HepG2 (cell line): ENCODE measurements around the gene KPNB1. TPM values are rescaled to one million over a fixed set of nuclear protein-coding genes. Genes with fewer than 3 reads are reported as not detected.

Experiments
- AGO2 ChIP-seq: fragments of 200-400 bp; formaldehyde crosslinking; optimal IDR thresholded peaks from 2 replicates; pipeline ENCODE3; 2017; ENCODE audit warnings: mild to moderate bottlenecking, low read depth, low read length, moderate library complexity
- AHR ChIP-seq: IDR thresholded peaks from 2 replicates; pipeline ENCODE4 v1.6.1; 2018; ENCODE audit warnings: missing genetic modification reagents, missing compliant biosample characterization
- CEBPG ChIP-seq: IDR thresholded peaks from 2 replicates; pipeline ENCODE4 v1.6.1; 2016
- FOSL2 ChIP-seq: sonication (generic); formaldehyde crosslinking; IDR thresholded peaks from 2 replicates; pipeline ENCODE4 v1.4.0; 2020; ENCODE audit warnings: missing genetic modification reagents
- FOXC1 ChIP-seq: sonication (generic); formaldehyde crosslinking; IDR thresholded peaks from 2 replicates; pipeline ENCODE4 v1.8.0; 2022; ENCODE audit warnings: mild to moderate bottlenecking, missing genetic modification reagents, borderline replicate concordance
- GATAD2A ChIP-seq: IDR thresholded peaks from 2 replicates; pipeline ENCODE4 v1.6.1; 2016
- GTF2F1 ChIP-seq: fragments of 150-350 bp; IDR thresholded peaks from 2 replicates; pipeline ENCODE4 v1.6.1; 2014; ENCODE audit warnings: low read length
- HMG20B ChIP-seq: conservative IDR thresholded peaks from 2 replicates; pipeline ENCODE4 v1.6.1; 2016; ENCODE audit warnings: missing genetic modification reagents, missing compliant biosample characterization
- HNF4A ChIP-seq: sonication (generic); formaldehyde crosslinking; IDR thresholded peaks from 2 replicates; pipeline ENCODE4 v1.4.0; 2020; ENCODE audit warnings: missing genetic modification reagents
- KDM5A ChIP-seq: fragments of 200-600 bp; sonication (generic); IDR thresholded peaks from 2 replicates; pipeline ENCODE4 v1.7.0; 2018; ENCODE audit warnings: antibody characterized with exemption, mild to moderate bottlenecking, low read length, borderline replicate concordance
- LBX2 ChIP-seq: sonication (generic); formaldehyde crosslinking; IDR thresholded peaks from 2 replicates; pipeline ENCODE4 v1.5.0; 2020; ENCODE audit warnings: missing genetic modification reagents, mild to moderate bottlenecking, borderline replicate concordance
- MTF2 ChIP-seq: sonication (generic); formaldehyde crosslinking; IDR thresholded peaks from 2 replicates; pipeline ENCODE4 v1.5.0; 2020; ENCODE audit warnings: missing genetic modification reagents, borderline replicate concordance
- SRSF1 ChIP-seq: fragments of 200-400 bp; formaldehyde crosslinking; optimal IDR thresholded peaks from 2 replicates; pipeline ENCODE3; 2017; ENCODE audit warnings: mild to moderate bottlenecking, low read depth, low read length, moderate library complexity
- THAP8 ChIP-seq: sonication (generic); formaldehyde crosslinking; IDR thresholded peaks from 2 replicates; pipeline ENCODE4 v1.5.1; 2020; ENCODE audit warnings: missing genetic modification reagents, mild to moderate bottlenecking, borderline replicate concordance
- ZBTB25 ChIP-seq: IDR thresholded peaks from 2 replicates; pipeline ENCODE4 v1.6.1; 2018; ENCODE audit warnings: missing genetic modification reagents
- ZBTB42 ChIP-seq: sonication (generic); formaldehyde crosslinking; IDR thresholded peaks from 2 replicates; pipeline ENCODE4 v1.5.0; 2020; ENCODE audit warnings: mild to moderate bottlenecking, missing genetic modification reagents
- ZBTB7B ChIP-seq: sonication (generic); formaldehyde crosslinking; IDR thresholded peaks from 2 replicates; pipeline ENCODE4 v1.4.0; 2020; ENCODE audit warnings: missing genetic modification reagents
- ZGPAT ChIP-seq: IDR thresholded peaks from 2 replicates; pipeline ENCODE4 v1.6.1; 2016; ENCODE audit warnings: mild to moderate bottlenecking
- ZNF256 ChIP-seq: sonication (generic); formaldehyde crosslinking; conservative IDR thresholded peaks from 2 replicates; pipeline ENCODE4 v1.4.0; 2020; ENCODE audit warnings: missing genetic modification reagents
- ZNF3 ChIP-seq: IDR thresholded peaks from 2 replicates; pipeline ENCODE4 v1.7.0; 2017; ENCODE audit warnings: inconsistent platforms
- ZNF788 ChIP-seq: sonication (generic); formaldehyde crosslinking; IDR thresholded peaks from 2 replicates; pipeline ENCODE4 v1.5.0; 2020; ENCODE audit warnings: mild to moderate bottlenecking, missing genetic modification reagents, borderline replicate concordance
- polyA plus RNA-seq, 8 experiments: library from polyadenylated mRNA; depleted of rRNA in 3 of 8; stranded (reverse) in 7 of 8; unstranded in 1 of 8; fragments of >200 nt; fragmentation: Illumina TruSeq in 4 of 8; extraction: Trizol in 4 of 8; gene quantifications; 2 replicates each; pipeline versions ENCODE4 v1.2.1 to v1.2.3, GENCODE V29; 2011 to 2016; ENCODE audit warnings: low read depth in 4 of 8, missing spikeins in 1 of 8, mixed read lengths in 1 of 8; ENCODE audit not compliant: insufficient read depth in 1 of 8
- total RNA-seq, 5 experiments: library from RNA; depleted of rRNA; stranded (reverse); fragments of >200 nt; fragmentation: Illumina TruSeq; extraction: Trizol; gene quantifications; 2 replicates each; pipeline ENCODE4 v1.2.3, GENCODE V29; 2016; ENCODE audit warnings: low read depth in 1 of 5
- TF ChIP-seq, protein P1 (sequence below): sonication (generic); formaldehyde crosslinking; IDR thresholded peaks from 2 replicates; pipeline ENCODE4 v1.9.0; 2021; ENCODE audit warnings: missing genetic modification reagents, borderline replicate concordance
- TF ChIP-seq, protein P2 (sequence below): sonication (generic); formaldehyde crosslinking; IDR thresholded peaks from 2 replicates; pipeline ENCODE4 v1.4.0; 2020; ENCODE audit warnings: missing genetic modification reagents

Gene KPNB1
- total and polyA plus RNA-seq, 2 of the 13 experiments (the other 11 are each of a cell fraction or from before 2014, with no cell fraction given) = 164 to 424 TPM

DNA sequence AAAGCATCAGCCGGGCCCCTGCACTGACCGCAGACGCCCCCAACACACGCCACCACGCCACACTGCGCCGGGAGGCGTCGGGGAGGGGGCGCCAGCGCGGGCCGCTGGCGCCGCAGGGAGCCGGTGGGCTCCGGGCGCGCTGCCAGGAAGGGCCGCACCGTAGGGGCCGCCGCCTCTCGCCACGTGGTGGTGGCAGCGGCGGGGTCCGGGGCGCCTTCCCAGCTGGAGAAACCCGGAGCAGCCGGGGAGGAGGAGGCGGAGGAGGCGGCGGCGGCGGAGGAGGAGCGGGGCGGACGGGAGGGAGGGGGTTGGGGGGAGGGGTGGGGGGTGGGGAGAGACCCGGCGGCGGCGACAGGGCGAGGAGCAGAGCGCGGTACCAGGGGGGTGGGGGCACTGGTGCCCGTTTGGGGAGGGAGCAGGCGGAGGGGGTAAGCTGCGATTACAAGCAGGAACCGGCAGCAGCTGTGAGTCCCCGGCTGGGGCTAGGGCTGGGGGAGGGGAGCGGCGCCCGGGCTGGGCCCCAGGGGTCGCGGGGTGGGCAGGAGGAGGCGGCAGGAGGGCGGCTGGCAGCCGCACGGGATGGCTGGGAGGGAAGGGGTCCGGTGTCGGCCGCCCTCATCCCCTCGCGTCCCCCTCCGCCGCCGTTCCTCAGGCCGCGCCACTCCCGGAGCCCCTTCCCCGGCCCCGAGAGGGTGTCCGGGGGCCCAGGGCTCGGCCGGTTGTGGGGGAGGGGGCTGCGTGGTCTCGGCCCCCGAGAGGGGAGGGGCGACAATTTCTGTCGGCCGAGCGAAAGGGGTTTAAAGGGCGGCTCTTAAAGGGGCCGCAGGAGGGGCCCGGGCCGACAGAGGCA lies 44.2 kb downstream of the KPNB1 start, which contains the start of gene TBKBP1 (continued):
- no peak for TF ChIP-seq ZNF3 (CRISPR knock-in tag)
- no peak for TF ChIP-seq HMG20B (CRISPR knock-in tag)
- TF ChIP-seq, protein P1, sequence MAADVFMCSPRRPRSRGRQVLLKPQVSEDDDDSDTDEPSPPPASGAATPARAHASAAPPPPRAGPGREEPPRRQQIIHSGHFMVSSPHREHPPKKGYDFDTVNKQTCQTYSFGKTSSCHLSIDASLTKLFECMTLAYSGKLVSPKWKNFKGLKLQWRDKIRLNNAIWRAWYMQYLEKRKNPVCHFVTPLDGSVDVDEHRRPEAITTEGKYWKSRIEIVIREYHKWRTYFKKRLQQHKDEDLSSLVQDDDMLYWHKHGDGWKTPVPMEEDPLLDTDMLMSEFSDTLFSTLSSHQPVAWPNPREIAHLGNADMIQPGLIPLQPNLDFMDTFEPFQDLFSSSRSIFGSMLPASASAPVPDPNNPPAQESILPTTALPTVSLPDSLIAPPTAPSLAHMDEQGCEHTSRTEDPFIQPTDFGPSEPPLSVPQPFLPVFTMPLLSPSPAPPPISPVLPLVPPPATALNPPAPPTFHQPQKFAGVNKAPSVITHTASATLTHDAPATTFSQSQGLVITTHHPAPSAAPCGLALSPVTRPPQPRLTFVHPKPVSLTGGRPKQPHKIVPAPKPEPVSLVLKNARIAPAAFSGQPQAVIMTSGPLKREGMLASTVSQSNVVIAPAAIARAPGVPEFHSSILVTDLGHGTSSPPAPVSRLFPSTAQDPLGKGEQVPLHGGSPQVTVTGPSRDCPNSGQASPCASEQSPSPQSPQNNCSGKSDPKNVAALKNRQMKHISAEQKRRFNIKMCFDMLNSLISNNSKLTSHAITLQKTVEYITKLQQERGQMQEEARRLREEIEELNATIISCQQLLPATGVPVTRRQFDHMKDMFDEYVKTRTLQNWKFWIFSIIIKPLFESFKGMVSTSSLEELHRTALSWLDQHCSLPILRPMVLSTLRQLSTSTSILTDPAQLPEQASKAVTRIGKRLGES (CRISPR knock-in tag) = 0 out of 2 replicates have a peak, but pooled peaks have one; percentile 34
- peak; percentile 28; the same call in 1 of the 2 replicates for TF ChIP-seq ZNF788 (CRISPR knock-in tag)
- TF ChIP-seq FOSL2 (CRISPR knock-in tag) = peak; percentile 34; the same call in 1 of the 2 replicates
- TF ChIP-seq GATAD2A (CRISPR knock-in tag) = no peak; the same call in 1 of the 2 replicates
- TF ChIP-seq ZBTB42 (CRISPR knock-in tag) = no peak
- TF ChIP-seq AGO2 = peak; percentile 32
- TF ChIP-seq ZGPAT (CRISPR knock-in tag) = peak; percentile 45; the same call in 1 of the 2 replicates
- no peak for TF ChIP-seq HNF4A (CRISPR knock-in tag)
- no peak for TF ChIP-seq ZBTB25 (CRISPR knock-in tag)
- TF ChIP-seq GTF2F1 = no peak
- TF ChIP-seq FOXC1 (CRISPR knock-in tag) = 0 out of 2 replicates have a peak, but pooled peaks have one; percentile 41
- no peak for TF ChIP-seq KDM5A
- TF ChIP-seq MTF2 = 0 out of 2 replicates have a peak, but pooled peaks have one; percentile 55
- TF ChIP-seq ZBTB7B (CRISPR knock-in tag) = 0 out of 2 replicates have a peak, but pooled peaks have one; percentile 41
- TF ChIP-seq, protein P2, sequence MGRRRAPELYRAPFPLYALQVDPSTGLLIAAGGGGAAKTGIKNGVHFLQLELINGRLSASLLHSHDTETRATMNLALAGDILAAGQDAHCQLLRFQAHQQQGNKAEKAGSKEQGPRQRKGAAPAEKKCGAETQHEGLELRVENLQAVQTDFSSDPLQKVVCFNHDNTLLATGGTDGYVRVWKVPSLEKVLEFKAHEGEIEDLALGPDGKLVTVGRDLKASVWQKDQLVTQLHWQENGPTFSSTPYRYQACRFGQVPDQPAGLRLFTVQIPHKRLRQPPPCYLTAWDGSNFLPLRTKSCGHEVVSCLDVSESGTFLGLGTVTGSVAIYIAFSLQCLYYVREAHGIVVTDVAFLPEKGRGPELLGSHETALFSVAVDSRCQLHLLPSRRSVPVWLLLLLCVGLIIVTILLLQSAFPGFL (CRISPR knock-in tag) = no peak
- no peak; the same call in 1 of the 2 replicates for TF ChIP-seq THAP8 (CRISPR knock-in tag)
- TF ChIP-seq LBX2 = no peak
- TF ChIP-seq CEBPG (CRISPR knock-in tag) = no peak
- TF ChIP-seq AHR = no peak
- TF ChIP-seq SRSF1 = peak; percentile 5
- no peak for TF ChIP-seq ZNF256
